ENCODE measurements around the gene RDM1.

- no peak for TF ChIP-seq POLR2A (IDR thresholded peaks at IDR 0.05)
- no peak for TF ChIP-seq CTCF (IDR thresholded peaks at IDR 0.05)
- no peak for TF ChIP-seq EP300 (IDR thresholded peaks at IDR 0.05)
Observed at GRCh38 chr17:35936063-35936462, 5.5 kb upstream of the RDM1 start.
